Ramos (cell line): ENCODE results near the gene ZSWIM3.
"Not testable (repeated sequence)": the region's sequence is repeated elsewhere in the genome, so short reads cannot be mapped to it uniquely, and the experiment has no call there.

Experiments
- in situ Hi-C: fragments of 300-500 bp; cut with MboI; formaldehyde crosslinking; loops from one replicate; pipeline ENCODE4 v1.14.3; 2022; ENCODE audit warnings: low sequenced_read_pairs; ENCODE audit not compliant: unreplicated experiment

ZSWIM3 gene

GRCh38 chr20:45886590-45887345 is 29.4 kb downstream of the ZSWIM3 start:
- in situ Hi-C loops = no loop called here

- in situ Hi-C loops = no loop called here
These were observed 29.9 kb downstream of the ZSWIM3 start, which contains the start of gene SPATA25 for GRCh38 chr20:45887346-45887715. SPATA25 (minus strand) TSS chr20:45887622; CDS start chr20:45887590, 32 bp downstream.

GRCh38 chr20:45888681-45889080 is 31.3 kb downstream of the ZSWIM3 start:
- in situ Hi-C loops = no loop called here

GRCh38 chr20:45890077-45890984 is 32.9 kb downstream of the ZSWIM3 start:
- in situ Hi-C loops = no loop called here

- in situ Hi-C loops = no loop called here
These were observed 33.9 kb downstream of the ZSWIM3 start, which contains the start of the genes CTSA and NEURL2 for GRCh38 chr20:45890985-45891983. CTSA (plus strand) TSS chr20:45891335; CDS start chr20:45891569, 234 bp downstream. NEURL2 (minus strand) TSS chr20:45891208; CDS start chr20:45890991, 217 bp downstream.

GRCh38 chr20:45892049-45892825 is 34.8 kb downstream of the ZSWIM3 start:
- in situ Hi-C loops = no loop called here

GRCh38 chr20:45892828-45893500 is 35.5 kb downstream of the ZSWIM3 start:
- in situ Hi-C loops = no loop called here

- in situ Hi-C loops = no loop called here
These were observed 36.4 kb downstream of the ZSWIM3 start for GRCh38 chr20:45893831-45894230.

GRCh38 chr20:45894797-45895196 is 37.4 kb downstream of the ZSWIM3 start:
- in situ Hi-C loops = no loop called here

- in situ Hi-C loops = no loop called here
These were observed 39.3 kb downstream of the ZSWIM3 start for GRCh38 chr20:45896641-45897161.

GRCh38 chr20:45897289-45897688 is 39.9 kb downstream of the ZSWIM3 start:
- in situ Hi-C loops = no loop called here

GRCh38 chr20:45897692-45898091 is 40.3 kb downstream of the ZSWIM3 start:
- in situ Hi-C loops = no loop called here

GRCh38 chr20:45898285-45898684 is 40.9 kb downstream of the ZSWIM3 start:
- in situ Hi-C loops = no loop called here

- in situ Hi-C loops = no loop called here
These were observed 41.8 kb downstream of the ZSWIM3 start for GRCh38 chr20:45899046-45899835.

- in situ Hi-C loops = not testable (repeated sequence)
These were observed 43.9 kb downstream of the ZSWIM3 start for GRCh38 chr20:45901332-45901731.

- in situ Hi-C loops = no loop called here
These were observed 44.8 kb downstream of the ZSWIM3 start for GRCh38 chr20:45902199-45902701.
